HEK293 (cell line): ENCODE results near the gene ZCCHC17.
"Not testable (repeated sequence)": the region's sequence is repeated elsewhere in the genome, so short reads cannot be mapped to it uniquely, and the experiment has no call there.

Experiments
- CTCF ChIA-PET: fragments of 350-600 bp; formaldehyde crosslinking; extraction: SDS; loops from one replicate; lab custom pipeline; 2021; ENCODE audit warnings: antibody characterized with exemption; lab: Yijun Ruan, JAX
- POLR2A ChIA-PET: fragments of 300-600 bp; formaldehyde crosslinking; extraction: SDS; loops from one replicate; lab custom pipeline; 2020; ENCODE audit warnings: antibody characterized with exemption, inconsistent platforms; lab: Yijun Ruan, JAX
- H3K27ac ChIP-seq: fragments of 200-500 bp; sonication (Bioruptor generic); 2 replicates; pipeline ENCODE4 v1.5.1; 2014; ENCODE audit warnings: low read depth, low read length, control low read depth, inconsistent platforms; ENCODE audit errors: extremely low read depth
- H3K36me3 ChIP-seq, 2 experiments: fragments of 200-500 bp in 1 of 2; sonication (Bioruptor generic) in 1 of 2; 1 replicate in 1 of 2; 2 replicates in 1 of 2; pipeline ENCODE4 v1.5.1; 2014 to 2017; ENCODE audit warnings: inconsistent platforms in 2 of 2, low read length in 2 of 2; ENCODE audit not compliant: control insufficient read depth in 2 of 2, insufficient read depth in 1 of 2
- H3K4me1 ChIP-seq: fragments of 200-500 bp; sonication (Bioruptor generic); 2 replicates; pipeline ENCODE4 v1.5.1; 2014; ENCODE audit warnings: mild to moderate bottlenecking, low read length, inconsistent platforms; ENCODE audit not compliant: control insufficient read depth, insufficient read depth
- H3K4me3 ChIP-seq: 2 replicates; pipeline ENCODE4 v1.5.1; 2011; ENCODE audit warnings: low read depth, mild to moderate bottlenecking, control low read depth, low read length, moderate library complexity
- H3K9me3 ChIP-seq: fragments of 200-500 bp; sonication (Bioruptor generic); 2 replicates; pipeline ENCODE4 v1.5.1; 2014; ENCODE audit warnings: low read depth, low read length, inconsistent platforms; ENCODE audit not compliant: control insufficient read depth, insufficient read depth
- EGR2 ChIP-seq: fragments of 450-650 bp; formaldehyde crosslinking; IDR thresholded peaks from 2 replicates; pipeline ENCODE4 v1.5.1; 2016; ENCODE audit warnings: low read depth, missing biosample characterization, missing genetic modification characterization
- GLIS2 ChIP-seq: fragments of 450-650 bp; formaldehyde crosslinking; IDR thresholded peaks from 2 replicates; pipeline ENCODE4 v1.5.1; 2016; ENCODE audit warnings: missing biosample characterization, missing genetic modification characterization
- KLF7 ChIP-seq: fragments of 450-650 bp; formaldehyde crosslinking; IDR thresholded peaks from 2 replicates; pipeline ENCODE4 v1.5.1; 2016; ENCODE audit warnings: missing biosample characterization, missing genetic modification characterization, borderline replicate concordance
- KLF9 ChIP-seq: fragments of 450-650 bp; formaldehyde crosslinking; IDR thresholded peaks from 2 replicates; pipeline ENCODE4 v1.5.1; 2016; ENCODE audit warnings: missing biosample characterization, missing genetic modification characterization, low read depth
- SALL2 ChIP-seq: fragments of 450-650 bp; formaldehyde crosslinking; IDR thresholded peaks from 2 replicates; pipeline ENCODE4 v1.5.0; 2017; ENCODE audit warnings: missing biosample characterization, mild to moderate bottlenecking, missing genetic modification characterization, borderline replicate concordance
- SP7 ChIP-seq: fragments of 450-650 bp; formaldehyde crosslinking; IDR thresholded peaks from 2 replicates; pipeline ENCODE4 v1.5.1; 2016; ENCODE audit warnings: missing biosample characterization, missing genetic modification characterization
- ZBTB48 ChIP-seq: fragments of 450-650 bp; formaldehyde crosslinking; IDR thresholded peaks from 2 replicates; pipeline ENCODE4 v1.5.1; 2016; ENCODE audit warnings: missing biosample characterization, missing genetic modification characterization
- ZBTB7A ChIP-seq: fragments of 450-650 bp; formaldehyde crosslinking; IDR thresholded peaks from 2 replicates; pipeline ENCODE4 v1.5.1; 2016; ENCODE audit warnings: low read depth, missing biosample characterization, missing genetic modification characterization
- ZNF366 ChIP-seq: fragments of 450-650 bp; formaldehyde crosslinking; conservative IDR thresholded peaks from 2 replicates; pipeline ENCODE4 v1.5.1; 2016; ENCODE audit warnings: missing biosample characterization, missing genetic modification characterization
- ZNF404 ChIP-seq: fragments of 450-650 bp; formaldehyde crosslinking; IDR thresholded peaks from 2 replicates; pipeline ENCODE4 v1.5.1; 2017; ENCODE audit warnings: missing biosample characterization, missing genetic modification characterization
- ZNF558 ChIP-seq: fragments of 450-650 bp; formaldehyde crosslinking; IDR thresholded peaks from 2 replicates; pipeline ENCODE4 v1.5.1; 2016; ENCODE audit warnings: missing biosample characterization, missing genetic modification characterization
- ZNF571 ChIP-seq: fragments of 450-650 bp; formaldehyde crosslinking; IDR thresholded peaks from 2 replicates; pipeline ENCODE4 v1.5.0; 2017; ENCODE audit warnings: missing biosample characterization, missing genetic modification characterization
- ZNF600 ChIP-seq: fragments of 450-650 bp; formaldehyde crosslinking; IDR thresholded peaks from 2 replicates; pipeline ENCODE4 v1.5.1; 2016; ENCODE audit warnings: missing biosample characterization, missing genetic modification characterization
- ZXDB ChIP-seq: fragments of 450-650 bp; formaldehyde crosslinking; IDR thresholded peaks from 2 replicates; pipeline ENCODE4 v1.5.1; 2016; ENCODE audit warnings: missing biosample characterization, missing genetic modification characterization
- TF ChIP-seq, protein P1 (sequence below): sonication (generic); formaldehyde crosslinking; IDR thresholded peaks from 2 replicates; pipeline ENCODE4 v1.8.1; 2022; ENCODE audit warnings: mild to moderate bottlenecking, moderate library complexity, missing genetic modification reagents
- TF ChIP-seq, protein P2 (sequence below): fragments of 450-650 bp; formaldehyde crosslinking; IDR thresholded peaks from 2 replicates; pipeline ENCODE4 v1.5.1; 2016; ENCODE audit warnings: missing biosample characterization, missing genetic modification characterization
- TF ChIP-seq, protein P3 (sequence below): fragments of 450-650 bp; formaldehyde crosslinking; IDR thresholded peaks from 2 replicates; pipeline ENCODE4 v1.5.1; 2016; ENCODE audit warnings: missing biosample characterization, missing genetic modification characterization, borderline replicate concordance

ZCCHC17 gene

DNA sequence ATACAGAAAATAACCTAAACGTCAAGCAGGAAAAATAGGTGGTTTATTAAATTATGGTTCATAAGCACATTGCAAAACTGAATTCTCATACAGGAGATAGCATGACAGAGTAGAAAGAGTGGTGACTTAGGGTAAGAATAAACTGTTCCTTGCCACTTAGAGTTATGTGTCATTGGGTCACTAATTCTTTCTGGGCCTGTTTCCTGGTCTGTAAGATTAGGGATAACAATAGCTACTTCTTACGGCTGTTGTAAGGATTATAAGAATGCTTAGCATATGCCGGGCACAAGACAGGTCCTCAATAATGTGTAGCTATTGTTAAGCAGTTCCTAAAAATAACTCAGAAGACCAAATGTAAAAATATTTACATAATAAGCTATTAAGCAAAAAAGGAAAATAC lies 24.5 kb upstream of the ZCCHC17 start (continued):
- TF ChIP-seq ZNF600 (tag by site-specific recombination) (no peak), KLF9 (tag by site-specific recombination) (no peak), ZXDB (no peak), KLF7 (no peak), SP7 (tag by site-specific recombination) (no peak), ZBTB7A (tag by site-specific recombination) (no peak)
- TF ChIP-seq, protein P1, sequence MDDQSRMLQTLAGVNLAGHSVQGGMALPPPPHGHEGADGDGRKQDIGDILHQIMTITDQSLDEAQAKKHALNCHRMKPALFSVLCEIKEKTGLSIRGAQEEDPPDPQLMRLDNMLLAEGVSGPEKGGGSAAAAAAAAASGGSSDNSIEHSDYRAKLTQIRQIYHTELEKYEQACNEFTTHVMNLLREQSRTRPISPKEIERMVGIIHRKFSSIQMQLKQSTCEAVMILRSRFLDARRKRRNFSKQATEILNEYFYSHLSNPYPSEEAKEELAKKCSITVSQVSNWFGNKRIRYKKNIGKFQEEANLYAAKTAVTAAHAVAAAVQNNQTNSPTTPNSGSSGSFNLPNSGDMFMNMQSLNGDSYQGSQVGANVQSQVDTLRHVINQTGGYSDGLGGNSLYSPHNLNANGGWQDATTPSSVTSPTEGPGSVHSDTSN = no peak

DNA sequence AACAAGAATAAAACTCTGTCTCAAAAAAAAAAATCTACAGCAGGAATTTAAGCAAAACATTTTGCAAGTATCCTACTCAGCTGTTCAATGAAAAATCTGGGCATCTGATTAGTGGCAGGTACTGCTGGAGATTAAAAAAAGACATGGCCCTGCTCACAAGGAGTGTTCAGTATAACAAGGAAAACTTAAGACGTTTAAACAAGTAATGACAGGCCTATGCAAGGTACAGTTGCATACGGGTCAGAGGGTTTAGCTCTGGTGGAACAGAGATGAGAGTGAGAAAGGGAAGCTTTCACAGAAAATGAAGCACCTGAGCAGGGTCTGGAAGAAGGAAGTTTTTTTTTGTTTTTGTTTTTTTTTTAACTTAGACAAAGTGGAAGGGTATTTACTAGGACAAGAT lies 23.2 kb upstream of the ZCCHC17 start:
- ChIA-PET POLR2A (no interaction called here), CTCF (interaction anchor here (0.6 to 1.1 kb wide), 5 partner anchors 9 to 391 kb away, joined by 3 to 4 read pairs (median 3); no protein-coding TSS in a partner anchor)
- no peak for TF ChIP-seq EGR2
- TF ChIP-seq GLIS2 (tag by site-specific recombination) = no peak
- TF ChIP-seq ZNF571 = no peak
- TF ChIP-seq, protein P2, sequence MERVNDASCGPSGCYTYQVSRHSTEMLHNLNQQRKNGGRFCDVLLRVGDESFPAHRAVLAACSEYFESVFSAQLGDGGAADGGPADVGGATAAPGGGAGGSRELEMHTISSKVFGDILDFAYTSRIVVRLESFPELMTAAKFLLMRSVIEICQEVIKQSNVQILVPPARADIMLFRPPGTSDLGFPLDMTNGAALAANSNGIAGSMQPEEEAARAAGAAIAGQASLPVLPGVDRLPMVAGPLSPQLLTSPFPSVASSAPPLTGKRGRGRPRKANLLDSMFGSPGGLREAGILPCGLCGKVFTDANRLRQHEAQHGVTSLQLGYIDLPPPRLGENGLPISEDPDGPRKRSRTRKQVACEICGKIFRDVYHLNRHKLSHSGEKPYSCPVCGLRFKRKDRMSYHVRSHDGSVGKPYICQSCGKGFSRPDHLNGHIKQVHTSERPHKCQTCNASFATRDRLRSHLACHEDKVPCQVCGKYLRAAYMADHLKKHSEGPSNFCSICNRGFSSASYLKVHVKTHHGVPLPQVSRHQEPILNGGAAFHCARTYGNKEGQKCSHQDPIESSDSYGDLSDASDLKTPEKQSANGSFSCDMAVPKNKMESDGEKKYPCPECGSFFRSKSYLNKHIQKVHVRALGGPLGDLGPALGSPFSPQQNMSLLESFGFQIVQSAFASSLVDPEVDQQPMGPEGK (tag by site-specific recombination) = no peak
- no peak for TF ChIP-seq ZNF558 (tag by site-specific recombination)
- no peak for TF ChIP-seq SALL2 (tag by site-specific recombination)
- no peak for TF ChIP-seq ZBTB48
- TF ChIP-seq, protein P3, sequence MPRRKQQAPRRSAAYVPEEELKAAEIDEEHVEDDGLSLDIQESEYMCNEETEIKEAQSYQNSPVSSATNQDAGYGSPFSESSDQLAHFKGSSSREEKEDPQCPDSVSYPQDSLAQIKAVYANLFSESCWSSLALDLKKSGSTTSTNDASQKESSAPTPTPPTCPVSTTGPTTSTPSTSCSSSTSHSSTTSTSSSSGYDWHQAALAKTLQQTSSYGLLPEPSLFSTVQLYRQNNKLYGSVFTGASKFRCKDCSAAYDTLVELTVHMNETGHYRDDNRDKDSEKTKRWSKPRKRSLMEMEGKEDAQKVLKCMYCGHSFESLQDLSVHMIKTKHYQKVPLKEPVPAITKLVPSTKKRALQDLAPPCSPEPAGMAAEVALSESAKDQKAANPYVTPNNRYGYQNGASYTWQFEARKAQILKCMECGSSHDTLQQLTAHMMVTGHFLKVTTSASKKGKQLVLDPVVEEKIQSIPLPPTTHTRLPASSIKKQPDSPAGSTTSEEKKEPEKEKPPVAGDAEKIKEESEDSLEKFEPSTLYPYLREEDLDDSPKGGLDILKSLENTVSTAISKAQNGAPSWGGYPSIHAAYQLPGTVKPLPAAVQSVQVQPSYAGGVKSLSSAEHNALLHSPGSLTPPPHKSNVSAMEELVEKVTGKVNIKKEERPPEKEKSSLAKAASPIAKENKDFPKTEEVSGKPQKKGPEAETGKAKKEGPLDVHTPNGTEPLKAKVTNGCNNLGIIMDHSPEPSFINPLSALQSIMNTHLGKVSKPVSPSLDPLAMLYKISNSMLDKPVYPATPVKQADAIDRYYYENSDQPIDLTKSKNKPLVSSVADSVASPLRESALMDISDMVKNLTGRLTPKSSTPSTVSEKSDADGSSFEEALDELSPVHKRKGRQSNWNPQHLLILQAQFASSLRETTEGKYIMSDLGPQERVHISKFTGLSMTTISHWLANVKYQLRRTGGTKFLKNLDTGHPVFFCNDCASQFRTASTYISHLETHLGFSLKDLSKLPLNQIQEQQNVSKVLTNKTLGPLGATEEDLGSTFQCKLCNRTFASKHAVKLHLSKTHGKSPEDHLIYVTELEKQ (tag by site-specific recombination) = no peak
- TF ChIP-seq ZNF404 (tag by site-specific recombination) = no peak
- Histone ChIP-seq H3K27ac (no peak overlapping the region), H3K9me3 (no peaks in the 10 kb centered on the region), H3K36me3 (peaks cover 59 to 96% of the 10 kb centered on the region in 2 experiments), H3K4me3 (no peak overlapping the region), H3K4me1 (no peaks in the 10 kb centered on the region)

DNA sequence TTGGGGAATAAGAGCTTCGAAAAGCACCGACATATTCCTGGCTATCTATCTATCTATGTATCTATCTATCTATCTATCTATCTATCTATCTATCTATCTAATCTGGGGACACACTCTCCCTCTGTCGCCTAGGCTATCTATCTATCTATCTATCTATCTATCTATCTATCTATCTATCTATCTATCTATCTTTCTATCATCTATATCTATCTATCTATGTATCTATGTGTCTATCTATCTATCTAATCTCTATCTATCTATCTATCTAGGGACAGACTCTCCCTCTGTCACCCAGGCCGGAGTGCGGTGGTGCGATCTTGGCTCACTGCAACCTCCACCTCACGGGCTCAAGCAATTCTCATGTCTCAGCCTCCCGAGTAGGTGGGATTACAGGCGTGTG lies 14.4 kb upstream of the ZCCHC17 start:
- not testable (repeated sequence) for H3K27ac ChIP-seq
- peak; percentile 55 for TF ChIP-seq ZNF366
- TF ChIP-seq, all 188 proteins: peak for 1; not testable (repeated sequence) for 187
- not testable (repeated sequence) for H3K4me3 ChIP-seq, H3K9me3 ChIP-seq, H3K4me1 ChIP-seq
- H3K36me3 ChIP-seq = peaks cover 50 to 98% of the 10 kb centered on the region in 2 experiments
- POLR2A ChIA-PET = interaction anchor here (1.3 kb wide), 1 partner anchor 15 kb away, joined by 5 read pairs; the partner anchor contains the start of genes SNRNP40 and ZCCHC17
- CTCF ChIA-PET = interaction anchor here (0.6 to 1.2 kb wide), 2 partner anchors 98 to 425 kb away, joined by 3 to 4 read pairs; no protein-coding TSS in a partner anchor

DNA sequence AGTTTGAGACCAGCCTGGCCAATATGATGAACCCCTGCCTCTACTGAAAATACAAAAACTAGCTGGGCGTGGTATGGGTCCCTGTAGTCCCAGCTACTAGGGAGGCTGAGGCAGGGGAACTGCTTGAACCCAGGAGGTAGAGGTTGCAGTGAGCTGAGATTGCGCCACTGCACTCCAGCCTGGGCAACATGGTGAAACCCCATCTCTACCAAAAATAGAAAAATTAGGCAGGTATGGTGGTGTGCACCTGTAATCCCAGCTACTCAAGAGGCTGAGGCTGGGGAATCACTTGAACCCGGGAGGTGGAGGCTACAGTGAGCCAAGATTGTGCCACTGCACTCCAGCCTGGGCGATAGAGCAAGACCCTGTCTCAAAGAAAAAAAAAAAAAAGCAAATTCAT lies 9.0 kb upstream of the ZCCHC17 start:
- H3K4me1 ChIP-seq, H3K9me3 ChIP-seq, H3K4me3 ChIP-seq, H3K27ac ChIP-seq: not testable (repeated sequence)
- CTCF ChIA-PET = interaction anchor here (1.6 to 1.7 kb wide), 2 partner anchors 10 to 102 kb away, joined by 6 to 7 read pairs; no protein-coding TSS in a partner anchor
- POLR2A ChIA-PET = interaction anchor here (0.7 to 1.3 kb wide), 2 partner anchors 9 to 86 kb away, joined by 4 to 6 read pairs; partner anchors contain the start of genes SNRNP40 and ZCCHC17
- peaks cover 61 to 95% of the 10 kb centered on the region in 2 experiments for H3K36me3 ChIP-seq
